ENCODE measurements around the gene ATAD5. TPM values are rescaled to one million over a fixed set of nuclear protein-coding genes. Genes with fewer than 3 reads are reported as not detected.

The ATAD5 gene
- polyA plus RNA-seq, 1 donor from 2014 or later = 6.3 TPM

- Histone ChIP-seq H3K9me3 (ENCODE audit: low read length) (no peaks in the 10 kb centered on the region), H3K9me2 (ENCODE audit: insufficient read depth, low read length) (no peaks in the 10 kb centered on the region)
Measured at GRCh38 chr17:30796016-30796415, 35.8 kb upstream of the ATAD5 start.

GRCh38 chr17:30801671-30802070 is 30.1 kb upstream of the ATAD5 start:
- H3F3A ChIP-seq (ENCODE audit: insufficient read depth, low read length, poor library complexity, severe bottlenecking) = no peaks in the 10 kb centered on the region
- no peaks in the 10 kb centered on the region for H3K36me3 ChIP-seq (ENCODE audit: insufficient read depth, low read length)
- no peaks in the 10 kb centered on the region for H3K9me3 ChIP-seq (ENCODE audit: low read length)
- H3K27ac ChIP-seq (ENCODE audit: low read length) = no peak overlapping the region
- H3K9me2 ChIP-seq (ENCODE audit: insufficient read depth, low read length) = no peaks in the 10 kb centered on the region
- H3K79me2 ChIP-seq (replicated peaks; ENCODE audit: insufficient read depth, low read length) = no peaks in the 10 kb centered on the region
- no peak overlapping the region for H3K9ac ChIP-seq (ENCODE audit: low read length)
- no peak overlapping the region for H2AFZ ChIP-seq (ENCODE audit: low read depth, low read length)
- H3K4me3 ChIP-seq (ENCODE audit: low read length) = no peak overlapping the region
- H3K4me2 ChIP-seq (ENCODE audit: low read length) = no peak overlapping the region
- H4K20me1 ChIP-seq (ENCODE audit: insufficient read depth) = no peaks in the 10 kb centered on the region
- H3K27me3 ChIP-seq (ENCODE audit: insufficient read depth, low read depth, low read length) = no peaks in the 10 kb centered on the region
- TF ChIP-seq MXI1 (conservative IDR thresholded peaks at IDR 0.05; ENCODE audit: poor library complexity, severe bottlenecking) (no peak), EZH2 (IDR thresholded peaks at IDR 0.05; ENCODE audit: borderline replicate concordance, insufficient read depth, low read length, poor library complexity, severe bottlenecking) (no peak), CTCF (IDR thresholded peaks at IDR 0.05; ENCODE audit: poor library complexity, severe bottlenecking) (no peak), RAD21 (conservative IDR thresholded peaks at IDR 0.05) (no peak), POLR2AphosphoS5 (IDR thresholded peaks at IDR 0.05) (no peak), TAF1 (IDR thresholded peaks at IDR 0.05; ENCODE audit: low read depth) (no peak), EP300 (conservative IDR thresholded peaks at IDR 0.05; ENCODE audit: poor library complexity, severe bottlenecking) (no peak)

More at GRCh38 chr17:30796016-30796415, 35.8 kb upstream of the ATAD5 start:
- Histone ChIP-seq H3K9ac (ENCODE audit: low read length) (no peak overlapping the region), H2AFZ (ENCODE audit: low read depth, low read length) (no peak overlapping the region), H3K4me2 (ENCODE audit: low read length) (no peak overlapping the region), H3K36me3 (ENCODE audit: insufficient read depth, low read length) (peaks cover 15% of the 10 kb centered on the region), H3K4me3 (ENCODE audit: low read length) (no peak overlapping the region), H4K20me1 (ENCODE audit: insufficient read depth) (no peaks in the 10 kb centered on the region), H3K27ac (ENCODE audit: low read length) (no peak overlapping the region), H3F3A (ENCODE audit: insufficient read depth, low read length, poor library complexity, severe bottlenecking) (no peaks in the 10 kb centered on the region), H3K79me2 (replicated peaks; ENCODE audit: insufficient read depth, low read length) (no peaks in the 10 kb centered on the region), H3K27me3 (ENCODE audit: insufficient read depth, low read depth, low read length) (no peaks in the 10 kb centered on the region)
- TF ChIP-seq REST (IDR thresholded peaks at IDR 0.05; ENCODE audit: borderline replicate concordance) = no peak
- no peak for TF ChIP-seq MXI1 (conservative IDR thresholded peaks at IDR 0.05; ENCODE audit: poor library complexity, severe bottlenecking)
- TF ChIP-seq POLR2AphosphoS5 (IDR thresholded peaks at IDR 0.05) = no peak
- TF ChIP-seq RAD21 (conservative IDR thresholded peaks at IDR 0.05) = no peak
- TF ChIP-seq TAF1 (IDR thresholded peaks at IDR 0.05; ENCODE audit: low read depth) = no peak
- no peak for TF ChIP-seq CTCF (IDR thresholded peaks at IDR 0.05; ENCODE audit: poor library complexity, severe bottlenecking)
- TF ChIP-seq EP300 (conservative IDR thresholded peaks at IDR 0.05; ENCODE audit: poor library complexity, severe bottlenecking) = no peak
- TF ChIP-seq SMC3 (conservative IDR thresholded peaks at IDR 0.05; ENCODE audit: poor library complexity) = no peak
- no peak for TF ChIP-seq EZH2 (IDR thresholded peaks at IDR 0.05; ENCODE audit: borderline replicate concordance, insufficient read depth, low read length, poor library complexity, severe bottlenecking)

Measured in neural cell (in vitro differentiated cells).